ENCODE measurements around the gene SLC16A9. TPM values are rescaled to one million over a fixed set of nuclear protein-coding genes. Genes with fewer than 3 reads are reported as not detected.

Gene SLC16A9
- polyA plus RNA-seq, 1 of the 3 experiments (the other 2 are of a cell fraction) = 4.7 TPM

DNA sequence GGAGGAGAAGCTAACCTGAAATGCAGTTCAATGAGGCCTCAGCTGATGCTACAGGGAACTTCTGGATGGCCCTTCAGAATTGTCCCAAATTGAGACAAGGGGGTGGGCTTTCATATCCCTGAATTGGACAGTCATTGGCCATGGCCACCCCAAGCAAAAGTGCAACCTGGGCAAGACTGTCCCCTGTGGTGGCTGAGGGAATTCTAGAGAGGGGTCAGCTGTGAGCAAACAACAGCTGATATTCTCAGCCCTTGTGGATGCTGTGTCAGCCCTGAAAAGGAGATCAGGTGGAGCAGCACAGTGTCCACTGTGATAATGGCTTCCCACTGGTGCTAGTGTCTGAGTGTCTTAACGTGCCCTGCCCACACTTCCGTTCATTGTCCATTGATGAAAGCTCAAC, 76.6 kb downstream of the SLC16A9 start:
- CTCF ChIA-PET = interaction anchor here (0.7 to 2.8 kb wide), 6 partner anchors 11 to 399 kb away, joined by 3 to 10 read pairs (median 3); partner anchors contain the start of gene CCDC6
- TF ChIP-seq TAF1 (IDR thresholded peaks at IDR 0.05; ENCODE audit: borderline replicate concordance, low read depth, low read length) (no peak), NFIC (IDR thresholded peaks at IDR 0.05; ENCODE audit: borderline replicate concordance) (no peak), YY1 (IDR thresholded peaks at IDR 0.05; ENCODE audit: low read depth) (no peak), FOXM1 (IDR thresholded peaks at IDR 0.05; ENCODE audit: low read depth) (no peak), RAD21 (IDR thresholded peaks at IDR 0.05; ENCODE audit: low read length) (no peak), RCOR1 (IDR thresholded peaks at IDR 0.05; ENCODE audit: low read length) (no peak), EP300 (IDR thresholded peaks at IDR 0.05; ENCODE audit: borderline replicate concordance in 1 of 2, low read depth in 1 of 2, low read length in 1 of 2) (no peak), RFX5 (IDR thresholded peaks at IDR 0.05; ENCODE audit: low read length) (no peak), USF2 (IDR thresholded peaks at IDR 0.05; ENCODE audit: borderline replicate concordance, low read depth, low read length) (no peak)
- TF ChIP-seq, protein P1, sequence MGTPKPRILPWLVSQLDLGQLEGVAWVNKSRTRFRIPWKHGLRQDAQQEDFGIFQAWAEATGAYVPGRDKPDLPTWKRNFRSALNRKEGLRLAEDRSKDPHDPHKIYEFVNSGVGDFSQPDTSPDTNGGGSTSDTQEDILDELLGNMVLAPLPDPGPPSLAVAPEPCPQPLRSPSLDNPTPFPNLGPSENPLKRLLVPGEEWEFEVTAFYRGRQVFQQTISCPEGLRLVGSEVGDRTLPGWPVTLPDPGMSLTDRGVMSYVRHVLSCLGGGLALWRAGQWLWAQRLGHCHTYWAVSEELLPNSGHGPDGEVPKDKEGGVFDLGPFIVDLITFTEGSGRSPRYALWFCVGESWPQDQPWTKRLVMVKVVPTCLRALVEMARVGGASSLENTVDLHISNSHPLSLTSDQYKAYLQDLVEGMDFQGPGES (IDR thresholded peaks at IDR 0.05; ENCODE audit: low read depth, low read length) = no peak

GRCh38 chr10:59631882-59632807, 77.5 kb downstream of the SLC16A9 start:
- no peak overlapping the region for H2AFZ ChIP-seq (ENCODE audit: low read depth)
- CTCF ChIA-PET = interaction anchor here (0.8 to 2.8 kb wide), 6 partner anchors 10 to 398 kb away, joined by 3 to 10 read pairs (median 4); partner anchors contain the start of gene CCDC6
- no peaks in the 10 kb centered on the region for H3K4me1 ChIP-seq (ENCODE audit: control insufficient read depth in 1 of 2, insufficient read depth in 2 of 2, low read depth in 1 of 2, low read length in 1 of 2)
- no peak overlapping the region for H3K9ac ChIP-seq
- H3K36me3 ChIP-seq (replicated peaks in 1 of 2; ENCODE audit: control insufficient read depth in 1 of 2, insufficient read depth in 2 of 2, low read length in 1 of 2) = no peaks in the 10 kb centered on the region
- no peak overlapping the region for H3K4me3 ChIP-seq (ENCODE audit: low read depth in 2 of 2, low read length in 1 of 2)
- POLR2A ChIA-PET = no interaction called here
- no peaks in the 10 kb centered on the region for H3K27me3 ChIP-seq (ENCODE audit: insufficient read depth)
- no peak for TF ChIP-seq FOXM1 (IDR thresholded peaks at IDR 0.05; ENCODE audit: low read depth)
- no peak for TF ChIP-seq GABPA (IDR thresholded peaks at IDR 0.05; ENCODE audit: low read depth)
- no peak for TF ChIP-seq CHD2 (IDR thresholded peaks at IDR 0.05; ENCODE audit: low read length, partially characterized antibody)
- no peak for TF ChIP-seq NRF1 (IDR thresholded peaks at IDR 0.05; ENCODE audit: low read depth, low read length)
- no peak for TF ChIP-seq GATA2 (CRISPR knock-in tag; IDR thresholded peaks at IDR 0.05)
- no peak for TF ChIP-seq MEF2A (IDR thresholded peaks at IDR 0.05; ENCODE audit: borderline replicate concordance, low read depth)
- TF ChIP-seq EP300 (IDR thresholded peaks at IDR 0.05; ENCODE audit: borderline replicate concordance in 1 of 2, low read depth in 1 of 2, low read length in 1 of 2) = no peak
- WGBS (ENCODE audit: low lambda C conversion rate) = 78% methylated on average over 4 of the region's 4 CpGs
- no peaks in the 10 kb centered on the region for H3K79me2 ChIP-seq (ENCODE audit: insufficient read depth)
- H3K9me3 ChIP-seq = no peaks in the 10 kb centered on the region
- DNase-seq = no peak
- H3K27ac ChIP-seq (ENCODE audit: low read depth in 2 of 2, low read length in 1 of 2) = no peak overlapping the region
- no peaks in the 10 kb centered on the region for H3F3A ChIP-seq (replicated peaks; ENCODE audit: insufficient read depth)
- H4K20me1 ChIP-seq (ENCODE audit: insufficient read depth) = no peaks in the 10 kb centered on the region
- no peak overlapping the region for H3K4me2 ChIP-seq
- H3K9me2 ChIP-seq = no peaks in the 10 kb centered on the region

More for the DNA sequence above, 76.6 kb downstream of the SLC16A9 start:
- Histone ChIP-seq H3K27me3 (ENCODE audit: insufficient read depth) (no peaks in the 10 kb centered on the region), H3K4me1 (ENCODE audit: control insufficient read depth in 1 of 2, insufficient read depth in 2 of 2, low read depth in 1 of 2, low read length in 1 of 2) (no peaks in the 10 kb centered on the region), H3K4me3 (ENCODE audit: low read depth in 2 of 2, low read length in 1 of 2) (no peak overlapping the region), H3K4me2 (no peak overlapping the region), H3F3A (replicated peaks; ENCODE audit: insufficient read depth) (no peaks in the 10 kb centered on the region), H3K27ac (ENCODE audit: low read depth in 2 of 2, low read length in 1 of 2) (no peak overlapping the region), H4K20me1 (ENCODE audit: insufficient read depth) (no peaks in the 10 kb centered on the region), H3K36me3 (replicated peaks in 1 of 2; ENCODE audit: control insufficient read depth in 1 of 2, insufficient read depth in 2 of 2, low read length in 1 of 2) (no peaks in the 10 kb centered on the region), H3K9me2 (no peaks in the 10 kb centered on the region), H3K9ac (no peak overlapping the region), H3K79me2 (ENCODE audit: insufficient read depth) (no peaks in the 10 kb centered on the region), H3K9me3 (no peaks in the 10 kb centered on the region), H2AFZ (ENCODE audit: low read depth) (no peak overlapping the region)
- DNase-seq = no peak
- POLR2A ChIA-PET = no interaction called here
- WGBS (ENCODE audit: low lambda C conversion rate) = no CpG with 5 or more reads among the region's 2 CpGs
